B cell (primary cell): ENCODE data around the gene WWC1. TPM values are rescaled to one million over a fixed set of nuclear protein-coding genes. Genes with fewer than 3 reads are reported as not detected.

ENCODE experiments used
- ATAC-seq: fragments of 200-7000 bp; cut with Tn5 transposase; one replicate; pipeline ENCODE4 v1.10.0; 2021; ENCODE audit warnings: low read depth, mild to moderate bottlenecking, moderate number of reproducible peaks, moderate library complexity
- CTCF ChIA-PET: fragments of 350-600 bp; sonication (Branson Sonifier 250); formaldehyde crosslinking; loops from one replicate; lab custom pipeline; 2021; ENCODE audit warnings: antibody characterized with exemption, inconsistent platforms; lab: Charles Lee
- POLR2A ChIA-PET: fragments of 350-600 bp; sonication (Branson Sonifier 250); formaldehyde crosslinking; loops from one replicate; lab custom pipeline; 2021; ENCODE audit warnings: antibody characterized with exemption; lab: Charles Lee
- DNase-seq: peaks from one replicate; pipeline ENCODE4 v3.0.0; 2013
- H2AFZ ChIP-seq: 2 replicates; pipeline ENCODE4 v1.6.1; 2012; ENCODE audit warnings: mild to moderate bottlenecking, low read depth, low read length; ENCODE audit not compliant: insufficient read depth, poor library complexity, severe bottlenecking
- H3K27ac ChIP-seq, 2 donors: 1 replicate in 1 of 2; 2 replicates in 1 of 2; pipeline ENCODE4 v1.5.1; 2012 to 2013; ENCODE audit warnings: low read length in 2 of 2, mild to moderate bottlenecking in 2 of 2, moderate library complexity in 1 of 2
- H3K27me3 ChIP-seq, 4 experiments: fragments of 200-600 bp in 1 of 4; sonication (generic) in 1 of 4; replicated peaks in 1 of 4; 1 replicate in 2 of 4; 2 replicates in 2 of 4; pipeline versions ENCODE4 v1.6.1 to v1.7.0; 2013 to 2016; ENCODE audit warnings: low read length in 3 of 4, mild to moderate bottlenecking in 2 of 4, mixed read lengths in 1 of 4, moderate library complexity in 1 of 4; ENCODE audit not compliant: insufficient read depth in 4 of 4, control insufficient read depth in 3 of 4; ENCODE audit errors: control extremely low read depth in 1 of 4
- H3K36me3 ChIP-seq, 2 experiments: replicated peaks in 1 of 2; 1 replicate in 1 of 2; 2 replicates in 1 of 2; pipeline versions ENCODE4 v1.6.1 to v1.7.1; 2013; ENCODE audit warnings: low read length in 1 of 2; ENCODE audit not compliant: insufficient read depth in 2 of 2, control insufficient read depth in 1 of 2; ENCODE audit errors: control extremely low read depth in 1 of 2, extremely low read depth in 1 of 2
- H3K4me1 ChIP-seq, 2 donors: fragments of 200-600 bp in 1 of 2; sonication (generic) in 1 of 2; 1 replicate in 1 of 2; 2 replicates in 1 of 2; pipeline versions ENCODE4 v1.5.1 to v1.6.1; 2013 to 2017; ENCODE audit warnings: low read length in 2 of 2; ENCODE audit not compliant: control insufficient read depth in 2 of 2, insufficient read depth in 2 of 2
- H3K4me2 ChIP-seq: replicated peaks from 2 replicates; pipeline ENCODE3; 2012; ENCODE audit warnings: mild to moderate bottlenecking, low read depth, low read length; ENCODE audit not compliant: poor library complexity, severe bottlenecking
- H3K4me3 ChIP-seq, 5 experiments: fragments of 200-600 bp in 1 of 5; sonication (generic) in 1 of 5; 1 replicate in 3 of 5; 2 replicates in 2 of 5; pipeline versions ENCODE4 v1.5.1 to v1.7.0; 2011 to 2016; ENCODE audit warnings: low read length in 4 of 5, mild to moderate bottlenecking in 4 of 5, low read depth in 2 of 5, control low read depth in 1 of 5, moderate library complexity in 1 of 5; ENCODE audit not compliant: insufficient read depth in 1 of 5; ENCODE audit errors: control extremely low read depth in 1 of 5, extremely low read depth in 1 of 5
- H3K79me2 ChIP-seq: fragments of 200-600 bp; sonication (generic); one replicate; pipeline ENCODE4 v1.6.0; 2016; ENCODE audit warnings: low read length; ENCODE audit not compliant: control insufficient read depth, insufficient read depth
- H3K9ac ChIP-seq: fragments of 200-600 bp; sonication (generic); 2 replicates; pipeline ENCODE4 v1.6.1; 2017; ENCODE audit warnings: mild to moderate bottlenecking, low read length, moderate library complexity
- H3K9me3 ChIP-seq, 3 donors: one replicate each; pipeline versions ENCODE4 v1.6.1 to v1.7.1; 2013; ENCODE audit warnings: low read length in 2 of 3; ENCODE audit not compliant: control insufficient read depth in 2 of 3, insufficient read depth in 1 of 3; ENCODE audit errors: control extremely low read depth in 1 of 3
- H4K20me1 ChIP-seq: 2 replicates; pipeline ENCODE4 v1.6.0; 2012; ENCODE audit warnings: mild to moderate bottlenecking, low read length; ENCODE audit not compliant: insufficient read depth, control insufficient read depth, poor library complexity, severe bottlenecking
- H3K27ac Mint-ChIP-seq: one replicate; pipeline ENCODE4 v1.8.0; 2021; ENCODE audit warnings: mixed read lengths
- H3K27me3 Mint-ChIP-seq: one replicate; pipeline ENCODE4 v1.8.0; 2021; ENCODE audit warnings: mixed read lengths
- H3K4me1 Mint-ChIP-seq: one replicate; pipeline ENCODE4 v1.8.0; 2021; ENCODE audit warnings: mixed read lengths
- H3K4me3 Mint-ChIP-seq: one replicate; pipeline ENCODE4 v1.8.0; 2021; ENCODE audit warnings: mixed read lengths
- H3K9me3 Mint-ChIP-seq: one replicate; pipeline ENCODE4 v1.8.0; 2022; ENCODE audit warnings: mixed read lengths; ENCODE audit not compliant: insufficient read depth
- EZH2 ChIP-seq: IDR thresholded peaks from 2 replicates; pipeline ENCODE4 v1.6.1; 2012; ENCODE audit warnings: borderline replicate concordance, low read depth, mild to moderate bottlenecking, moderate library complexity, low read length; ENCODE audit not compliant: insufficient read depth, poor library complexity, severe bottlenecking
- WGBS: methylation state at CpG from one replicate; pipeline ENCODE4 v1.1.5; 2013; ENCODE audit warnings: missing lambda C conversion rate; ENCODE audit not compliant: insufficient coverage; 5-methylcytosine and 5-hydroxymethylcytosine counted together
- intact Hi-C: fragments of 100-400 bp; cut with micrococcal nuclease; formaldehyde crosslinking; loops from one replicate; pipeline ENCODE4 v1.10.0; 2022
- polyA plus RNA-seq: library from polyadenylated mRNA; depleted of rRNA; stranded (reverse); fragments of >200 nt; gene quantifications from 2 replicates; pipeline ENCODE4 v1.2.3, GENCODE V29; 2012
- total RNA-seq, 2 donors: library from RNA; stranded (reverse); fragments of 120-200 nt in 1 of 2; gene quantifications; 1 replicate in 1 of 2; 2 replicates in 1 of 2; pipeline versions ENCODE4 v1.2.3 to v1.2.4, GENCODE V29; 2013 to 2022
- TF ChIP-seq, protein P1 (sequence below): fragments of 200-600 bp; IDR thresholded peaks from one replicate; pipeline ENCODE4 v1.8.0; 2022; ENCODE audit warnings: antibody characterized with exemption, mild to moderate bottlenecking

WWC1 gene
- total and polyA plus RNA-seq, 2 donors (not counting 1 experiment from before 2014, with no cell fraction given): 1.5 to 2.0 TPM

DNA sequence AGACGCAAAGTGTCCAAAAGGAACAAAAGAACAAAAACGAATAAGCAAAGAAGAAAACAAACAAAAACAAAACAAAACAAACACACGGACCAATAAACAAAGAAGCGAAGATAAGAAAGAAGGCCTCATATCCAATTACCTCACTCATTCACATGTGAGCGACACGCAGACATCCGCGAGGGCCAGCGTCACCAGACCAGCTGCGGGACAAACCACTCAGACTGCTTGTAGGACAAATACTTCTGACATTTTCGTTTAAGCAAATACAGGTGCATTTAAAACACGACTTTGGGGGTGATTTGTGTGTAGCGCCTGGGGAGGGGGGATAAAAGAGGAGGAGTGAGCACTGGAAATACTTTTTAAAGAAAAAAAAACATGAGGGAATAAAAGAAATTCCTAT is 28.3 kb upstream of the WWC1 start:
- H3K4me1 Mint-ChIP-seq: no peaks in the 10 kb centered on the region
- Histone ChIP-seq H3K9me3 (peaks cover 0 to 3% (median 0%) of the 10 kb centered on the region in 3 donors), H2AFZ (no peak overlapping the region), H3K9ac (no peak overlapping the region), H3K27ac (no peak overlapping the region), H3K36me3 (no peaks in the 10 kb centered on the region), H3K4me3 (no peak overlapping the region), H3K4me2 (no peak overlapping the region), H3K27me3 (no peaks in the 10 kb centered on the region), H3K4me1 (no peaks in the 10 kb centered on the region), H4K20me1 (no peaks in the 10 kb centered on the region), H3K79me2 (no peaks in the 10 kb centered on the region)
- peaks cover 4% of the 10 kb centered on the region for H3K27me3 Mint-ChIP-seq
- intact Hi-C loops: no loop called here
- ChIA-PET CTCF (no interaction called here), POLR2A (no interaction called here)
- 87% methylated on average over 6 of the region's 13 CpGs for WGBS
- no peak overlapping the region for H3K4me3 Mint-ChIP-seq
- no peak for ATAC-seq
- TF ChIP-seq EZH2: no peak
- TF ChIP-seq, protein P1, sequence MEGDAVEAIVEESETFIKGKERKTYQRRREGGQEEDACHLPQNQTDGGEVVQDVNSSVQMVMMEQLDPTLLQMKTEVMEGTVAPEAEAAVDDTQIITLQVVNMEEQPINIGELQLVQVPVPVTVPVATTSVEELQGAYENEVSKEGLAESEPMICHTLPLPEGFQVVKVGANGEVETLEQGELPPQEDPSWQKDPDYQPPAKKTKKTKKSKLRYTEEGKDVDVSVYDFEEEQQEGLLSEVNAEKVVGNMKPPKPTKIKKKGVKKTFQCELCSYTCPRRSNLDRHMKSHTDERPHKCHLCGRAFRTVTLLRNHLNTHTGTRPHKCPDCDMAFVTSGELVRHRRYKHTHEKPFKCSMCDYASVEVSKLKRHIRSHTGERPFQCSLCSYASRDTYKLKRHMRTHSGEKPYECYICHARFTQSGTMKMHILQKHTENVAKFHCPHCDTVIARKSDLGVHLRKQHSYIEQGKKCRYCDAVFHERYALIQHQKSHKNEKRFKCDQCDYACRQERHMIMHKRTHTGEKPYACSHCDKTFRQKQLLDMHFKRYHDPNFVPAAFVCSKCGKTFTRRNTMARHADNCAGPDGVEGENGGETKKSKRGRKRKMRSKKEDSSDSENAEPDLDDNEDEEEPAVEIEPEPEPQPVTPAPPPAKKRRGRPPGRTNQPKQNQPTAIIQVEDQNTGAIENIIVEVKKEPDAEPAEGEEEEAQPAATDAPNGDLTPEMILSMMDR: no peak
- no peaks in the 10 kb centered on the region for H3K9me3 Mint-ChIP-seq
- no peak for DNase-seq
- H3K27ac Mint-ChIP-seq: no peak overlapping the region

DNA sequence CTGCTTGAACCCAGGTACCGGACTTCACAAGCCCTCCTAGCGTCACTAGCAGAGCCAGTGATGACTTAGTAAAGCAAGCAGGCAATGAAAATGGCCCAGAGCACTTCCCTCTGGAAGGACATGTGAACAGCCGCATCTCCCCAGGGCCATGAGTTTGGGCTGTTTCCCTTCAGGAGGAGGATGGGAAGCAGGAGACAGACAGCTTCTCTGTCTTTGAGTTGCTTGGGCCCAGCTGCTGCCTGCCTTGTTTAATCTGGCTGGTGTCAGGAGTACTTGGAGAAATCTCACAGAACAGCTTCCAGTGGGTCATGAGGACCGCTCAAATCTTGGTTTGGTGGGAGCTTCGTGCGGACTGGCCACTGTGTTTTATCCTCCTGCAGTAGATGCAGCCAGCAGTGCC is 25.4 kb upstream of the WWC1 start:
- no peak for DNase-seq
- POLR2A ChIA-PET: no interaction called here

More for the DNA sequence above, 25.4 kb upstream of the WWC1 start:
- Histone ChIP-seq H3K36me3 (no peaks in the 10 kb centered on the region), H3K4me2 (no peak overlapping the region), H3K9me3 (peaks cover 0 to 3% (median 0%) of the 10 kb centered on the region in 3 donors), H2AFZ (no peak overlapping the region), H4K20me1 (no peaks in the 10 kb centered on the region), H3K27me3 (peaks cover 0 to 8% (median 2%) of the 10 kb centered on the region in 4 experiments), H3K4me1 (peaks cover 8% of the 10 kb centered on the region in 2 donors), H3K4me3 (no peak overlapping the region), H3K27ac (no peak overlapping the region), H3K9ac (no peak overlapping the region), H3K79me2 (no peaks in the 10 kb centered on the region)
- WGBS: 90% methylated on average over 6 of the region's 6 CpGs
- Mint-ChIP-seq H3K27ac (no peak overlapping the region), H3K27me3 (peaks cover 17% of the 10 kb centered on the region), H3K4me3 (no peak overlapping the region), H3K4me1 (peaks cover 14% of the 10 kb centered on the region), H3K9me3 (no peaks in the 10 kb centered on the region)
- ATAC-seq: no peak
- CTCF ChIA-PET: no interaction called here
- intact Hi-C loops: no loop called here
- no peak for TF ChIP-seq EZH2
- TF ChIP-seq, protein P1: no peak
